H1 (cell line): ENCODE results near the gene TSC22D1. TPM values are rescaled to one million over a fixed set of nuclear protein-coding genes. Genes with fewer than 3 reads are reported as not detected.

ENCODE experiments used
- CBX5 ChIP-seq: fragments of 300-800, 300-1000 bp; sonication (generic); IDR thresholded peaks from 2 replicates; pipeline ENCODE4 v1.7.1; 2016; ENCODE audit warnings: antibody characterized with exemption, low read length, low read depth
- CBX8 ChIP-seq: fragments of 300-800, 300-1000 bp; sonication (generic); IDR thresholded peaks from 2 replicates; pipeline ENCODE4 v1.7.1; 2016; ENCODE audit warnings: low read depth, low read length, borderline replicate concordance
- NANOG ChIP-seq: IDR thresholded peaks from 2 replicates; pipeline ENCODE4 v1.6.1; 2011; ENCODE audit warnings: low read length, low read depth, mild to moderate bottlenecking, inconsistent platforms; ENCODE audit not compliant: insufficient read depth, poor library complexity, severe bottlenecking
- POLR2AphosphoS5 ChIP-seq: IDR thresholded peaks from 2 replicates; pipeline ENCODE4 v1.6.1; 2011; ENCODE audit warnings: low read depth, low read length
- RBBP5 ChIP-seq: IDR thresholded peaks from 2 replicates; pipeline ENCODE4 v1.7.1; 2012; ENCODE audit warnings: low read depth, mild to moderate bottlenecking, inconsistent platforms, low read length, moderate library complexity, borderline replicate concordance
- SP4 ChIP-seq: IDR thresholded peaks from 2 replicates; pipeline ENCODE4 v1.6.1; 2012; ENCODE audit warnings: low read length, inconsistent platforms
- TBP ChIP-seq: IDR thresholded peaks from 2 replicates; pipeline ENCODE4 v1.6.1; 2011; ENCODE audit warnings: low read depth, low read length, improper control_type of control experiment
- YY1 ChIP-seq: IDR thresholded peaks from 2 replicates; pipeline ENCODE4 v1.6.1; 2011; ENCODE audit warnings: low read depth, mild to moderate bottlenecking, low read length
- polyA plus RNA-seq, 7 experiments: library from polyadenylated mRNA; depleted of rRNA in 3 of 7; stranded (reverse) in 5 of 7; unstranded in 2 of 7; fragments of >200 nt in 5 of 7; fragments of 200-250 nt in 2 of 7; gene quantifications; 1 replicate in 5 of 7; 2 replicates in 1 of 7; 4 replicates in 1 of 7; pipeline versions ENCODE4 v1.2.1 to v1.2.3, GENCODE V29; 2011 to 2013; ENCODE audit warnings: missing spikeins in 2 of 7, mixed read lengths in 2 of 7
- total RNA-seq: library from RNA; stranded (reverse); fragmentation: NEBNext Ultra II Directional; extraction: Animal tissue kit (Norgen Biotek cat#: 25700); gene quantifications from 2 replicates; pipeline ENCODE4 v1.2.1, GENCODE V29; 2021

Gene TSC22D1
- total and polyA plus RNA-seq, 2 of the 8 experiments (the other 6 are each of a cell fraction or from before 2014, with no cell fraction given) = 52.6 to 80.9 TPM

GRCh38 chr13:44498502-44498901 lies 77.6 kb downstream of the TSC22D1 start (continued):
- TF ChIP-seq RBBP5 = no peak
- no peak for TF ChIP-seq SP4
- no peak for TF ChIP-seq YY1
- TF ChIP-seq CBX5 = no peak
- no peak for TF ChIP-seq NANOG
- TF ChIP-seq CBX8 = no peak
- TF ChIP-seq TBP = no peak
- no peak for TF ChIP-seq POLR2AphosphoS5
